Neuronal stem cell (in vitro differentiated cells): ENCODE data around the gene CDK14.

Experiments used
- DNase-seq: peaks from one replicate; pipeline ENCODE4 v3.0.0-alpha.2; 2013; ENCODE audit warnings: low spot score
- H2AFZ ChIP-seq: one replicate; pipeline ENCODE4 v1.6.1; 2013; ENCODE audit warnings: mild to moderate bottlenecking, low read length, inconsistent platforms
- H2AK5ac ChIP-seq: 2 replicates; pipeline ENCODE4 v1.6.1; 2013; ENCODE audit warnings: low read depth, mild to moderate bottlenecking, inconsistent platforms, low read length, moderate library complexity, mixed read lengths
- H2BK120ac ChIP-seq: 2 replicates; pipeline ENCODE4 v1.6.1; 2013; ENCODE audit warnings: low read depth, mild to moderate bottlenecking, inconsistent platforms, low read length, moderate library complexity, mixed read lengths
- H2BK12ac ChIP-seq: one replicate; pipeline ENCODE4 v1.6.1; 2013; ENCODE audit warnings: low read length, inconsistent platforms
- H2BK15ac ChIP-seq: 2 replicates; pipeline ENCODE4 v1.6.1; 2013; ENCODE audit warnings: mild to moderate bottlenecking, low read length, inconsistent platforms, mixed read lengths
- H2BK5ac ChIP-seq: one replicate; pipeline ENCODE4 v1.6.1; 2013; ENCODE audit warnings: inconsistent platforms, mild to moderate bottlenecking, low read length, moderate library complexity
- H3K14ac ChIP-seq: one replicate; pipeline ENCODE4 v1.6.1; 2013; ENCODE audit warnings: low read length, inconsistent platforms
- H3K18ac ChIP-seq: 2 replicates; pipeline ENCODE4 v1.6.1; 2013; ENCODE audit warnings: low read length, inconsistent platforms
- H3K23ac ChIP-seq: 2 replicates; pipeline ENCODE4 v1.6.1; 2013; ENCODE audit warnings: low read depth, mild to moderate bottlenecking, mixed read lengths, low read length, inconsistent platforms; ENCODE audit not compliant: poor library complexity
- H3K27ac ChIP-seq: replicated peaks from 3 replicates; pipeline ENCODE4 v1.5.1; 2013; ENCODE audit warnings: low read length, inconsistent platforms
- H3K27me3 ChIP-seq, 3 experiments: 2 replicates each; pipeline ENCODE4 v1.6.1; 2013; ENCODE audit warnings: low read length in 3 of 3, mild to moderate bottlenecking in 2 of 3, inconsistent platforms in 1 of 3, low read depth in 1 of 3, mixed read lengths in 1 of 3, moderate library complexity in 1 of 3; ENCODE audit not compliant: control insufficient read depth in 3 of 3, insufficient read depth in 3 of 3
- H3K36me3 ChIP-seq, 2 donors: replicated peaks in 1 of 2; 2 replicates each; pipeline ENCODE4 v1.6.1; 2013; ENCODE audit warnings: low read length in 2 of 2; ENCODE audit not compliant: control insufficient read depth in 2 of 2, insufficient read depth in 2 of 2
- H3K4ac ChIP-seq: 2 replicates; pipeline ENCODE4 v1.6.1; 2013; ENCODE audit warnings: inconsistent platforms, mild to moderate bottlenecking, low read length, moderate library complexity
- H3K4me1 ChIP-seq, 2 donors: 1 replicate in 1 of 2; 2 replicates in 1 of 2; pipeline ENCODE4 v1.6.1; 2013; ENCODE audit warnings: low read length in 2 of 2, low read depth in 1 of 2; ENCODE audit not compliant: control insufficient read depth in 2 of 2, insufficient read depth in 1 of 2
- H3K4me2 ChIP-seq: one replicate; pipeline ENCODE4 v1.6.1; 2013; ENCODE audit warnings: mild to moderate bottlenecking, low read length, inconsistent platforms; ENCODE audit not compliant: insufficient read depth, poor library complexity, severe bottlenecking
- H3K4me3 ChIP-seq, 2 donors: 2 replicates each; pipeline ENCODE4 v1.5.1; 2013; ENCODE audit warnings: low read length in 2 of 2, mild to moderate bottlenecking in 2 of 2, inconsistent platforms in 1 of 2, moderate library complexity in 1 of 2
- H3K79me1 ChIP-seq: one replicate; pipeline ENCODE4 v1.6.1; 2013; ENCODE audit warnings: low read depth, mild to moderate bottlenecking, inconsistent platforms, low read length, moderate library complexity
- H3K9ac ChIP-seq: one replicate; pipeline ENCODE4 v1.6.1; 2013; ENCODE audit warnings: mild to moderate bottlenecking, low read depth, low read length, inconsistent platforms; ENCODE audit not compliant: poor library complexity
- H3K9me3 ChIP-seq, 2 donors: replicated peaks in 1 of 2; 2 replicates each; pipeline versions ENCODE3 to v1.6.1; 2013; ENCODE audit warnings: low read length in 2 of 2, mild to moderate bottlenecking in 2 of 2, inconsistent platforms in 1 of 2, low read depth in 1 of 2, mixed read lengths in 1 of 2, moderate library complexity in 1 of 2; ENCODE audit not compliant: control insufficient read depth in 2 of 2, insufficient read depth in 1 of 2
- H4K8ac ChIP-seq: one replicate; pipeline ENCODE4 v1.6.1; 2013; ENCODE audit warnings: low read depth, mild to moderate bottlenecking, inconsistent platforms, low read length, moderate library complexity
- H4K91ac ChIP-seq: one replicate; pipeline ENCODE4 v1.6.1; 2013; ENCODE audit warnings: low read length, low read depth, mild to moderate bottlenecking, inconsistent platforms; ENCODE audit not compliant: poor library complexity
- WGBS, 2 donors: extraction: QIAGEN DNeasy Blood & Tissue Kit; methylation state at CpG; one replicate each; pipeline ENCODE4 v1.1.7; 2013; ENCODE audit warnings: missing lambda C conversion rate in 2 of 2, mixed read lengths in 1 of 2; ENCODE audit not compliant: insufficient read length in 2 of 2, insufficient replicate concordance in 1 of 2; ENCODE audit errors: extremely low coverage in 2 of 2; 5-methylcytosine and 5-hydroxymethylcytosine counted together

The CDK14 gene

GRCh38 chr7:90688810-90689209, 92.7 kb downstream of the CDK14 start:
- Histone ChIP-seq H3K4me3 (no peak overlapping the region), H3K36me3 (no peaks in the 10 kb centered on the region), H3K4ac (no peak overlapping the region), H2BK5ac (no peak overlapping the region), H4K8ac (no peak overlapping the region), H3K14ac (no peak overlapping the region), H3K4me2 (no peak overlapping the region), H2AFZ (no peak overlapping the region), H3K4me1 (peaks cover 0 to 6% of the 10 kb centered on the region in 2 donors), H2AK5ac (no peak overlapping the region), H2BK12ac (no peak overlapping the region), H2BK15ac (no peak overlapping the region), H3K9me3 (no peaks in the 10 kb centered on the region), H3K27me3 (no peaks in the 10 kb centered on the region), H3K9ac (no peak overlapping the region), H3K18ac (no peak overlapping the region), H3K79me1 (no peaks in the 10 kb centered on the region), H2BK120ac (no peak overlapping the region), H4K91ac (no peak overlapping the region), H3K27ac (no peak overlapping the region), H3K23ac (no peak overlapping the region)
- DNase-seq = no peak
- no CpG with 5 or more reads among the region's 1 CpG for WGBS, 2 donors

- H2BK120ac ChIP-seq = no peak overlapping the region
- H2BK12ac ChIP-seq = no peak overlapping the region
- H3K79me1 ChIP-seq = no peaks in the 10 kb centered on the region
- no peak overlapping the region for H4K91ac ChIP-seq
- H2BK5ac ChIP-seq = no peak overlapping the region
- H4K8ac ChIP-seq = no peak overlapping the region
- no peak overlapping the region for H2BK15ac ChIP-seq
- no peaks in the 10 kb centered on the region for H3K36me3 ChIP-seq
- no peak overlapping the region for H3K4ac ChIP-seq
- no peak overlapping the region for H2AFZ ChIP-seq
- no peak overlapping the region for H3K18ac ChIP-seq
- H3K9ac ChIP-seq = no peak overlapping the region
- H3K4me2 ChIP-seq = no peak overlapping the region
- DNase-seq = no peak
- no peaks in the 10 kb centered on the region for H3K27me3 ChIP-seq
- H3K27ac ChIP-seq = no peak overlapping the region
- no peak overlapping the region for H3K14ac ChIP-seq
- H3K4me1 ChIP-seq = peaks cover 0 to 6% of the 10 kb centered on the region in 2 donors
- H2AK5ac ChIP-seq = no peak overlapping the region
- WGBS, 2 donors = no CpG with 5 or more reads among the region's 1 CpG
- no peaks in the 10 kb centered on the region for H3K9me3 ChIP-seq
- no peak overlapping the region for H3K4me3 ChIP-seq
- H3K23ac ChIP-seq = no peak overlapping the region
Measured at GRCh38 chr7:90689260-90689659, 93.1 kb downstream of the CDK14 start.

- H3K9me3 ChIP-seq = no peaks in the 10 kb centered on the region
- no peak overlapping the region for H2AFZ ChIP-seq
- H2BK15ac ChIP-seq = no peak overlapping the region
- H2BK5ac ChIP-seq = no peak overlapping the region
- no peak overlapping the region for H2BK12ac ChIP-seq
- no peaks in the 10 kb centered on the region for H3K27me3 ChIP-seq
- H2AK5ac ChIP-seq = no peak overlapping the region
- H3K18ac ChIP-seq = no peak overlapping the region
- peaks cover 0 to 6% of the 10 kb centered on the region in 2 donors for H3K4me1 ChIP-seq
- no peak overlapping the region for H3K4ac ChIP-seq
- no peaks in the 10 kb centered on the region for H3K79me1 ChIP-seq
- H3K14ac ChIP-seq = no peak overlapping the region
- no peak overlapping the region for H3K23ac ChIP-seq
- no peak overlapping the region for H3K4me3 ChIP-seq
- H3K36me3 ChIP-seq = no peaks in the 10 kb centered on the region
- no peak overlapping the region for H3K9ac ChIP-seq
- H2BK120ac ChIP-seq = no peak overlapping the region
- H4K8ac ChIP-seq = no peak overlapping the region
- H3K27ac ChIP-seq = no peak overlapping the region
- WGBS, 2 donors = no CpG with 5 or more reads among the region's 3 CpGs
- DNase-seq = no peak
- H3K4me2 ChIP-seq = no peak overlapping the region
- no peak overlapping the region for H4K91ac ChIP-seq
Measured at GRCh38 chr7:90690159-90690858, 94.2 kb downstream of the CDK14 start.

GRCh38 chr7:90692396-90692795, 96.3 kb downstream of the CDK14 start:
- peaks cover 2% of the 10 kb centered on the region for H3K79me1 ChIP-seq
- no peak overlapping the region for H4K8ac ChIP-seq
- H3K14ac ChIP-seq = no peak overlapping the region
- peaks cover 0 to 6% of the 10 kb centered on the region in 2 donors for H3K4me1 ChIP-seq
- H4K91ac ChIP-seq = no peak overlapping the region
- no peak overlapping the region for H3K4ac ChIP-seq
- no peak for DNase-seq
- no peak overlapping the region for H3K23ac ChIP-seq
- no peak overlapping the region for H3K9ac ChIP-seq
- H2BK15ac ChIP-seq = no peak overlapping the region
- H3K9me3 ChIP-seq = no peaks in the 10 kb centered on the region
- no peak overlapping the region for H2AK5ac ChIP-seq
- no peak overlapping the region for H3K18ac ChIP-seq
- H2AFZ ChIP-seq = no peak overlapping the region
- no peak overlapping the region for H2BK5ac ChIP-seq
- no peaks in the 10 kb centered on the region for H3K27me3 ChIP-seq
- no peak overlapping the region for H3K4me2 ChIP-seq
- no CpG with 5 or more reads among the region's 3 CpGs for WGBS, 2 donors
- H2BK12ac ChIP-seq = no peak overlapping the region
- no peak overlapping the region for H3K4me3 ChIP-seq
- no peaks in the 10 kb centered on the region for H3K36me3 ChIP-seq
- H2BK120ac ChIP-seq = no peak overlapping the region
- no peak overlapping the region for H3K27ac ChIP-seq
